ENCODE data around the gene RAB26.

Gene RAB26

DNA sequence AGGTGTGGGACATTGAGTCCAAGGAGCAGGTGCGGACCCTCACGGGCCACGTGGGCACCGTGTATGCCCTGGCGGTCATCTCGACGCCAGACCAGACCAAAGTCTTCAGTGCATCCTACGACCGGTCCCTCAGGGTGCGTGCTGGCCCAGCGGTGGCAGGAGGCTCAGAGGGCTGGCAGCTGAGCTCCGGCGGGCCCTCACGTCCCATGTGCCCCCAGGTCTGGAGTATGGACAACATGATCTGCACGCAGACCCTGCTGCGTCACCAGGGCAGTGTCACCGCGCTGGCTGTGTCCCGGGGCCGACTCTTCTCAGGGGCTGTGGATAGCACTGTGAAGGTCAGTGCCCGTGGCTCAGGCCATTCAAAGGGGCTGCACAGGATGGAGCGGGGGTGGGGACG, 27.6 kb downstream of the RAB26 start:
- TF ChIP-seq, protein P1, sequence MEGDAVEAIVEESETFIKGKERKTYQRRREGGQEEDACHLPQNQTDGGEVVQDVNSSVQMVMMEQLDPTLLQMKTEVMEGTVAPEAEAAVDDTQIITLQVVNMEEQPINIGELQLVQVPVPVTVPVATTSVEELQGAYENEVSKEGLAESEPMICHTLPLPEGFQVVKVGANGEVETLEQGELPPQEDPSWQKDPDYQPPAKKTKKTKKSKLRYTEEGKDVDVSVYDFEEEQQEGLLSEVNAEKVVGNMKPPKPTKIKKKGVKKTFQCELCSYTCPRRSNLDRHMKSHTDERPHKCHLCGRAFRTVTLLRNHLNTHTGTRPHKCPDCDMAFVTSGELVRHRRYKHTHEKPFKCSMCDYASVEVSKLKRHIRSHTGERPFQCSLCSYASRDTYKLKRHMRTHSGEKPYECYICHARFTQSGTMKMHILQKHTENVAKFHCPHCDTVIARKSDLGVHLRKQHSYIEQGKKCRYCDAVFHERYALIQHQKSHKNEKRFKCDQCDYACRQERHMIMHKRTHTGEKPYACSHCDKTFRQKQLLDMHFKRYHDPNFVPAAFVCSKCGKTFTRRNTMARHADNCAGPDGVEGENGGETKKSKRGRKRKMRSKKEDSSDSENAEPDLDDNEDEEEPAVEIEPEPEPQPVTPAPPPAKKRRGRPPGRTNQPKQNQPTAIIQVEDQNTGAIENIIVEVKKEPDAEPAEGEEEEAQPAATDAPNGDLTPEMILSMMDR (IDR thresholded peaks at IDR 0.05; ENCODE audit: insufficient read depth, low read length, poor library complexity, severe bottlenecking): no peak
- no peak for DNase-seq (ENCODE audit: extremely low read depth, insufficient read length)
- no peak overlapping the region for H3K4me3 ChIP-seq (replicated peaks; ENCODE audit: low read depth, low read length)
- H3K27me3 ChIP-seq (replicated peaks; ENCODE audit: control insufficient read depth, insufficient read depth, low read length): no peaks in the 10 kb centered on the region
- peaks cover 27% of the 10 kb centered on the region for H3K36me3 ChIP-seq (ENCODE audit: control insufficient read depth, insufficient read depth, low read length)

DNA sequence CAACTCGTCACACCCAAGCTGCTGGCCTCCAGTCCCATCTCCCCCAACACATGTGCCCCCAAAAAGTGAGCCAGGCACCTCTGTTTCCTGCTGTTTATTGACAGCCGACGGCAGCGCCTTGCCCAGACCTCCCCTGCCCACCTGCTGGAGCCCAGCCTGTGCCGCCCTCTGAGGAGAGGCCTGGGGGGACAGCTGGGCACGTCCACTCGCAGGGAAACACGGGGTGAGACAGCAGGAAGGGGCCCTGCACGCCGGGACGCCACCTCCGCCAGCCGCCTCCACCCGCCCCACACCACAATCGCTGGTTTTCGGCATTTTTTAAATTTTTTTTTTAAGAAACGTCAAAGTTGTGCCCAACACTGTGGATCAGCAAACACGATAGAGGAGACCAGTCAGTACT, 28.7 kb downstream of the RAB26 start:
- TF ChIP-seq, protein P1 (IDR thresholded peaks at IDR 0.05; ENCODE audit: insufficient read depth, low read length, poor library complexity, severe bottlenecking): no peak
- Histone ChIP-seq H3K36me3 (ENCODE audit: control insufficient read depth, insufficient read depth, low read length) (peaks cover 25% of the 10 kb centered on the region), H3K4me3 (replicated peaks; ENCODE audit: low read depth, low read length) (no peak overlapping the region), H3K27me3 (replicated peaks; ENCODE audit: control insufficient read depth, insufficient read depth, low read length) (no peaks in the 10 kb centered on the region)
- no peak for DNase-seq (ENCODE audit: extremely low read depth, insufficient read length)

DNA sequence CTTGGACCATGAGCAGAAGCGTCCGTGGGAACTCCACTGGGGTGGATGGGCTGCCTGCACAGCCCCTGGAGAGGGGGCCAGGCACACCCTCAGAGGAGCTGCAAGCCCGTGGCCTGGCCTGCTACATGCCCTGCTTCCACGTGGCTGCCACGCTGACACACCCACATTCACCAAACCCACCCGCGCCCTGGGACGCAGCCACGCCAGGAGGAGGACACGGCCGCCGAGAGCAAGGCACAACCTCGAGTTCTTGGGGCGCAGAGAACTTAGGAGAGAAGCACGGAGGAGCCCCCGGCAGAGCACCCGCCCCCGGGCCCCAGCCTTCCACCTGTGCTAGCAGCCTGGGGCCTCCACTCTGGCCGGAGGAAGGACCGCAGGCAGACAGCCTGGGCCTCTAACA, 29.1 kb downstream of the RAB26 start:
- DNase-seq (ENCODE audit: extremely low read depth, insufficient read length): no peak
- TF ChIP-seq, protein P1 (IDR thresholded peaks at IDR 0.05; ENCODE audit: insufficient read depth, low read length, poor library complexity, severe bottlenecking): no peak
- Histone ChIP-seq H3K27me3 (replicated peaks; ENCODE audit: control insufficient read depth, insufficient read depth, low read length) (no peaks in the 10 kb centered on the region), H3K4me3 (replicated peaks; ENCODE audit: low read depth, low read length) (no peak overlapping the region), H3K36me3 (ENCODE audit: control insufficient read depth, insufficient read depth, low read length) (peaks cover 24% of the 10 kb centered on the region)

DNA sequence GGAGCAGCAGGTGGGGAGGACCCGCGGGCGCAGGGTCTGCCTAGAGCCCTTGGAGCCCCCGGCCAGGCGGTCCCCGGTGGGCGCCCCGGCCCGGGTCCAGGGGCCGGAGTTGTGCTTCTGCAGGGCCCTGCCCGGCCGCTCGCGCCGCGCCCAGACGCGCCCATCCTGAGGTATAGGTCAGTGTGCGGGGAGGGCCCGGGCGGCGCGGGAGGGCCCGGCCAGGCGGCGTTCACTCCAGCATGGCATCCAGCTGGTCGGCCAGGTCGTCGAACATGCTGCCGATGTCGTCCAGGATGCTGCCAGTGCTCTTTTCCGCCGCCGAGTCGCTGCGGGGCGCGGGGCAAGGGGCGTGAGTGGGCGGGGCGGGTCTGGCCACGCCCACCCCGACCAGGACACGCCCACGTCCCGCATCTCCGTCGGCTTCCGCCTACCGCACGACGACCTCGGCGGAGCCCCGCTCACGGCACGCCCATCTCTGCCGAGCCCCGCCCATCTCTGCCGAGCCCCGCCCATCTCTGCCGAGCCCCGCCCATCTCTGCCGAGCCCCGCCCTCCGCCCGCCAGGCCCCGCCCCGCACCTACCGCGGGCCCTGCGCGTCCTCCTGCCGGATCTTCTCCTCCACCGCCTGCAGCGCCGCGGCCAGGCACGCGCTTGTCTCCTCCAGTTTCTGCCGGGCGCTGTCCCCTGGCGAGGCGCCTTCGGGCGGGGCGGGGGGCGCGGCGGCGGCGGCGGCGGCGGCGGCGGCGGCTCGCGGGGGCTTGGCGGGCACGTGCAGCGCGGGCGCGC, 30.1 kb downstream of the RAB26 start:
- TF ChIP-seq, protein P1 (IDR thresholded peaks at IDR 0.05; ENCODE audit: insufficient read depth, low read length, poor library complexity, severe bottlenecking): no peak
- no peak overlapping the region for H3K4me3 ChIP-seq (replicated peaks; ENCODE audit: low read depth, low read length)
- no peaks in the 10 kb centered on the region for H3K27me3 ChIP-seq (replicated peaks; ENCODE audit: control insufficient read depth, insufficient read depth, low read length)
- DNase-seq (ENCODE audit: extremely low read depth, insufficient read length): no peak
- H3K36me3 ChIP-seq (ENCODE audit: control insufficient read depth, insufficient read depth, low read length): peaks cover 22% of the 10 kb centered on the region

DNA sequence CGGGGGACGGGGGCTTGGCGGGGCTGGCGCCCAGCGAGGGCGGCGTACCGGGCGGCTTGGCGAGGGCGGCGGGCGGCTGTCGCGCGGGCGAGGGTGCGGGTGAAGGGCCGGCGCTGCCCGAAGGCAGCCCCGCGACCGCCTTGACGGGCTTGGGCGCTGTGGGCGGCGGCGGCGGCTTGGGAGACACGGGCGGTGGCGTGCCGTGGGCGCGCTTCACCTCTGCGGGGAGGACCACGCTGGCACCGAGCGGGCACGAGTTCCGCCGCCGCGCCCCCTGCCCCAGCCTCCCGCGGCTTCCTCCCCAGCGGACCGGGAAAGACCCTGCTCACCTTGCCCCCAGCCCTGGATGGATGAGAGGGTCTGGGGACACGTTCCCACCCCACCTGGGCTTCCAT, 30.7 kb downstream of the RAB26 start:
- TF ChIP-seq, protein P1 (IDR thresholded peaks at IDR 0.05; ENCODE audit: insufficient read depth, low read length, poor library complexity, severe bottlenecking): no peak
- Histone ChIP-seq H3K27me3 (replicated peaks; ENCODE audit: control insufficient read depth, insufficient read depth, low read length) (no peaks in the 10 kb centered on the region), H3K36me3 (ENCODE audit: control insufficient read depth, insufficient read depth, low read length) (peaks cover 22% of the 10 kb centered on the region), H3K4me3 (replicated peaks; ENCODE audit: low read depth, low read length) (no peak overlapping the region)
- DNase-seq (ENCODE audit: extremely low read depth, insufficient read length): no peak

Measured in GM06990 (cell line).